HCT116 (cell line): ENCODE results near the gene WDR37. TPM values are rescaled to one million over a fixed set of nuclear protein-coding genes. Genes with fewer than 3 reads are reported as not detected.

ENCODE experiments used
- ATAC-seq: fragments of 200-7000 bp; cut with Tn5 transposase; 2 replicates; pipeline ENCODE4 v1.9.1; 2020; ENCODE audit warnings: mild to moderate bottlenecking, moderate library complexity
- BruUV-seq: library from RNA; stranded (reverse); fragments of 400-500 nt; replicated peaks from 2 replicates; lab custom pipeline; 2021; lab: Mats Ljungman, UMichigan
- CTCF ChIA-PET: fragments of 300-600 bp; sonication (Branson Sonifier 250); formaldehyde crosslinking; loops from one replicate; lab custom pipeline; 2021; ENCODE audit warnings: antibody characterized with exemption; lab: Charles Lee
- POLR2A ChIA-PET: fragments of 300-600, 350-600 bp; sonication (Branson Sonifier 250); formaldehyde crosslinking; loops from one replicate; lab custom pipeline; 2021; ENCODE audit warnings: antibody characterized with exemption; lab: Charles Lee
- RAD21 ChIA-PET, 2 experiments: fragments of 300-600 bp; sonication (Branson Sonifier 250); formaldehyde crosslinking; loops; one replicate each; lab custom pipeline; 2023; ENCODE audit warnings: low total read pairs in 2 of 2; ENCODE audit not compliant: uncharacterized antibody in 2 of 2, unreplicated experiment in 2 of 2, low non-redundant PET in 1 of 2; lab: Charles Lee
- DNase-seq: peaks from one replicate; pipeline ENCODE4 v3.0.0-alpha.2; 2010; ENCODE audit warnings: low read depth, low spot score
- H2AFZ ChIP-seq: fragments of 200-600 bp; shearing (Covaris generic), sonication (generic); 2 replicates; pipeline ENCODE4 v1.6.1; 2017; ENCODE audit warnings: low read depth, mixed run types, mixed read lengths, antibody characterized with exemption, low read length; ENCODE audit not compliant: poor library complexity, severe bottlenecking
- H3K27ac ChIP-seq: 2 replicates; pipeline ENCODE4 v1.5.1; 2012; ENCODE audit warnings: low read depth, low read length
- H3K27me3 ChIP-seq: fragments of 200-600 bp; sonication (generic); 2 replicates; pipeline ENCODE4 v1.6.1; 2016; ENCODE audit warnings: mixed run types, low read length, mixed read lengths; ENCODE audit not compliant: insufficient read depth
- H3K36me3 ChIP-seq, 2 experiments: fragments of 200-500 bp in 1 of 2; fragments of 200-600 bp in 1 of 2; sonication (Bioruptor generic) in 1 of 2; sonication (generic) in 1 of 2; 2 replicates each; pipeline versions ENCODE4 v1.5.1 to v1.6.1; 2014 to 2016; ENCODE audit warnings: low read length in 2 of 2, inconsistent platforms in 1 of 2, mixed read lengths in 1 of 2, mixed run types in 1 of 2; ENCODE audit not compliant: insufficient read depth in 2 of 2, control insufficient read depth in 1 of 2
- H3K4me1 ChIP-seq, 2 experiments: fragments of 200-600 bp in 1 of 2; sonication (generic) in 1 of 2; 2 replicates each; pipeline versions ENCODE4 v1.5.1 to v1.6.1; 2012 to 2017; ENCODE audit warnings: low read length in 2 of 2, inconsistent platforms in 1 of 2, mild to moderate bottlenecking in 1 of 2, mixed read lengths in 1 of 2, mixed run types in 1 of 2, moderate library complexity in 1 of 2; ENCODE audit not compliant: insufficient read depth in 2 of 2, control insufficient read depth in 1 of 2
- H3K4me2 ChIP-seq: fragments of 200-600 bp; sonication (generic); 2 replicates; pipeline ENCODE4 v1.6.1; 2017; ENCODE audit warnings: mixed run types, low read length, mixed read lengths
- H3K4me3 ChIP-seq, 2 experiments: fragments of 200-600 bp in 1 of 2; sonication (generic) in 1 of 2; replicated peaks in 1 of 2; 2 replicates each; pipeline ENCODE4 v1.5.1; 2011 to 2016; ENCODE audit warnings: low read length in 2 of 2, control low read depth in 1 of 2, low read depth in 1 of 2, mild to moderate bottlenecking in 1 of 2, mixed read lengths in 1 of 2, mixed run types in 1 of 2
- H3K79me2 ChIP-seq: fragments of 200-600 bp; sonication (generic); 2 replicates; pipeline ENCODE4 v1.6.1; 2017; ENCODE audit warnings: mild to moderate bottlenecking, mixed run types, low read length, moderate library complexity, mixed read lengths; ENCODE audit not compliant: insufficient read depth
- H3K9ac ChIP-seq: fragments of 200-600 bp; sonication (generic); 2 replicates; pipeline ENCODE4 v1.6.1; 2016; ENCODE audit warnings: low read length, mixed read lengths
- H3K9me2 ChIP-seq: fragments of 200-600 bp; sonication (generic), shearing (Covaris generic); 2 replicates; pipeline ENCODE4 v1.6.1; 2017; ENCODE audit warnings: mixed run types, mild to moderate bottlenecking, moderate library complexity; ENCODE audit not compliant: insufficient read depth
- H3K9me3 ChIP-seq, 2 experiments: fragments of 200-500 bp in 1 of 2; fragments of 200-600 bp in 1 of 2; sonication (Bioruptor generic) in 1 of 2; sonication (generic) in 1 of 2; 2 replicates each; pipeline ENCODE4 v1.6.1; 2014 to 2017; ENCODE audit warnings: low read length in 2 of 2, mixed read lengths in 2 of 2, inconsistent platforms in 1 of 2, low read depth in 1 of 2, mild to moderate bottlenecking in 1 of 2, mixed run types in 1 of 2, moderate library complexity in 1 of 2; ENCODE audit not compliant: control insufficient read depth in 1 of 2, insufficient read depth in 1 of 2
- H4K20me1 ChIP-seq: fragments of 200-600 bp; sonication (generic), shearing (Covaris generic); 2 replicates; pipeline ENCODE4 v1.6.1; 2017; ENCODE audit warnings: mixed run types, mild to moderate bottlenecking, moderate library complexity; ENCODE audit not compliant: insufficient read depth
- EGR1 ChIP-seq: IDR thresholded peaks from 2 replicates; pipeline ENCODE4 v1.6.1; 2012; ENCODE audit warnings: low read depth
- JUND ChIP-seq: IDR thresholded peaks from 2 replicates; pipeline ENCODE4 v1.6.1; 2012
- MAX ChIP-seq: IDR thresholded peaks from 2 replicates; pipeline ENCODE4 v1.6.1; 2012
- POLR2A ChIP-seq: IDR thresholded peaks from 2 replicates; pipeline ENCODE4 v1.7.0; 2011; ENCODE audit warnings: borderline replicate concordance; ENCODE audit not compliant: insufficient read depth, insufficient read length; ENCODE audit errors: extremely low read depth
- POLR2AphosphoS5 ChIP-seq: IDR thresholded peaks from 2 replicates; pipeline ENCODE4 v1.6.1; 2011; ENCODE audit warnings: mild to moderate bottlenecking, low read depth, low read length, moderate library complexity
- SP1 ChIP-seq: IDR thresholded peaks from 2 replicates; pipeline ENCODE4 v1.6.1; 2012; ENCODE audit warnings: low read depth
- TCF7L2 ChIP-seq: IDR thresholded peaks from 2 replicates; pipeline ENCODE4 v1.7.0; 2011; ENCODE audit warnings: borderline replicate concordance, inconsistent platforms; ENCODE audit not compliant: insufficient read depth, insufficient read length; ENCODE audit errors: extremely low read depth
- ZBTB33 ChIP-seq: IDR thresholded peaks from 2 replicates; pipeline ENCODE4 v1.6.1; 2011; ENCODE audit warnings: mild to moderate bottlenecking, low read length, moderate library complexity; ENCODE audit not compliant: insufficient replicate concordance; ENCODE audit errors: extremely low read depth
- ZNF274 ChIP-seq: fragments of 200-500 bp; sonication (Bioruptor generic); IDR thresholded peaks from 2 replicates; pipeline ENCODE4 v1.6.1; 2014; ENCODE audit warnings: mild to moderate bottlenecking, low read depth, low read length, inconsistent platforms
- intact Hi-C: fragments of 100-400 bp; cut with micrococcal nuclease; formaldehyde crosslinking; loops from 2 replicates; pipeline ENCODE4 v1.10.0; 2022
- total RNA-seq: library from RNA; stranded (reverse); gene quantifications from one replicate; pipeline ENCODE4 v1.2.1, GENCODE V29; 2021; ENCODE audit not compliant: unreplicated experiment
- TF ChIP-seq, protein P1 (sequence below): IDR thresholded peaks from 2 replicates; pipeline ENCODE4 v1.6.1; 2012; ENCODE audit warnings: low read depth

Gene WDR37
- total RNA-seq, 1 experiment from 2014 or later = 9.1 TPM

- TF ChIP-seq SP1 = no peak
- TF ChIP-seq ZBTB33 = no peak
- TF ChIP-seq, all 23 proteins: peak for 0
Observed at GRCh38 chr10:1100691-1101368, 44.6 kb downstream of the WDR37 start (continued).

GRCh38 chr10:1101946-1102345 lies 45.8 kb downstream of the WDR37 start:
- H3K36me3 ChIP-seq = peaks cover under 1 to 9% of the 10 kb centered on the region in 2 experiments; a peak in 2 of 4 replicates
- BruUV-seq = no TSS peak
- POLR2A ChIA-PET = no interaction called here
- no peak for ATAC-seq
- H3K4me2 ChIP-seq = no peak overlapping the region
- no peak overlapping the region for H3K9ac ChIP-seq
- no peaks in the 10 kb centered on the region for H3K9me3 ChIP-seq
- no peak for TF ChIP-seq TCF7L2
- TF ChIP-seq JUND = no peak
- TF ChIP-seq POLR2AphosphoS5 = no peak
- no peak for TF ChIP-seq EGR1
- no peak for TF ChIP-seq POLR2A
- TF ChIP-seq ZNF274 = no peak
- TF ChIP-seq, protein P1, sequence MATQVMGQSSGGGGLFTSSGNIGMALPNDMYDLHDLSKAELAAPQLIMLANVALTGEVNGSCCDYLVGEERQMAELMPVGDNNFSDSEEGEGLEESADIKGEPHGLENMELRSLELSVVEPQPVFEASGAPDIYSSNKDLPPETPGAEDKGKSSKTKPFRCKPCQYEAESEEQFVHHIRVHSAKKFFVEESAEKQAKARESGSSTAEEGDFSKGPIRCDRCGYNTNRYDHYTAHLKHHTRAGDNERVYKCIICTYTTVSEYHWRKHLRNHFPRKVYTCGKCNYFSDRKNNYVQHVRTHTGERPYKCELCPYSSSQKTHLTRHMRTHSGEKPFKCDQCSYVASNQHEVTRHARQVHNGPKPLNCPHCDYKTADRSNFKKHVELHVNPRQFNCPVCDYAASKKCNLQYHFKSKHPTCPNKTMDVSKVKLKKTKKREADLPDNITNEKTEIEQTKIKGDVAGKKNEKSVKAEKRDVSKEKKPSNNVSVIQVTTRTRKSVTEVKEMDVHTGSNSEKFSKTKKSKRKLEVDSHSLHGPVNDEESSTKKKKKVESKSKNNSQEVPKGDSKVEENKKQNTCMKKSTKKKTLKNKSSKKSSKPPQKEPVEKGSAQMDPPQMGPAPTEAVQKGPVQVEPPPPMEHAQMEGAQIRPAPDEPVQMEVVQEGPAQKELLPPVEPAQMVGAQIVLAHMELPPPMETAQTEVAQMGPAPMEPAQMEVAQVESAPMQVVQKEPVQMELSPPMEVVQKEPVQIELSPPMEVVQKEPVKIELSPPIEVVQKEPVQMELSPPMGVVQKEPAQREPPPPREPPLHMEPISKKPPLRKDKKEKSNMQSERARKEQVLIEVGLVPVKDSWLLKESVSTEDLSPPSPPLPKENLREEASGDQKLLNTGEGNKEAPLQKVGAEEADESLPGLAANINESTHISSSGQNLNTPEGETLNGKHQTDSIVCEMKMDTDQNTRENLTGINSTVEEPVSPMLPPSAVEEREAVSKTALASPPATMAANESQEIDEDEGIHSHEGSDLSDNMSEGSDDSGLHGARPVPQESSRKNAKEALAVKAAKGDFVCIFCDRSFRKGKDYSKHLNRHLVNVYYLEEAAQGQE = no peak
- TF ChIP-seq MAX = no peak
- CTCF ChIA-PET = no interaction called here
- H3K79me2 ChIP-seq = no peaks in the 10 kb centered on the region; the same call in 1 of the 2 replicates
- DNase-seq = no peak
- H3K27ac ChIP-seq = no peak overlapping the region
- intact Hi-C loops = no loop called here
- RAD21 ChIA-PET = no interaction called here
- H2AFZ ChIP-seq = no peak overlapping the region
- H3K4me1 ChIP-seq = no peaks in the 10 kb centered on the region
- no peaks in the 10 kb centered on the region for H4K20me1 ChIP-seq
- no peaks in the 10 kb centered on the region for H3K9me2 ChIP-seq
- no peaks in the 10 kb centered on the region for H3K27me3 ChIP-seq
- no peak overlapping the region for H3K4me3 ChIP-seq
